MCF 10A (cell line): ENCODE measurements around the gene PTX4. TPM values are rescaled to one million over a fixed set of nuclear protein-coding genes. Genes with fewer than 3 reads are reported as not detected.
A peak's percentile ranks its signal among the peaks of the same experiment; 100 is the strongest.

Experiments used
- Bru-seq: library from RNA; stranded (reverse); fragments of 400-500 nt; gene quantifications from one replicate; lab custom pipeline; 2021; lab: Mats Ljungman, UMichigan
- BruChase-seq, 2 experiments: library from RNA; stranded (reverse); fragments of 400-500 nt; gene quantifications; one replicate each; lab custom pipeline; 2021; lab: Mats Ljungman, UMichigan
- BruUV-seq: library from RNA; stranded (reverse); fragments of 400-500 nt; replicated peaks from 2 replicates; lab custom pipeline; 2021; lab: Mats Ljungman, UMichigan
- CTCF ChIA-PET: fragments of 300-600 bp; sonication (Branson Sonifier 250); formaldehyde crosslinking; extraction: SDS; loops from one replicate; lab custom pipeline; 2021; ENCODE audit warnings: antibody characterized with exemption, inconsistent platforms; lab: Yijun Ruan, JAX
- POLR2A ChIA-PET: fragments of 300-600, 350-650 bp; sonication (Branson Sonifier 250); formaldehyde crosslinking; extraction: SDS; loops from one replicate; lab custom pipeline; 2020; ENCODE audit warnings: antibody characterized with exemption, inconsistent platforms; lab: Yijun Ruan, JAX
- DNase-seq: peaks from one replicate; pipeline ENCODE4 v3.0.0-alpha.2; 2018; ENCODE audit not compliant: unreplicated experiment
- H3K27ac Mint-ChIP-seq: one replicate; pipeline ENCODE4 v1.8.0; 2022; ENCODE audit warnings: mild to moderate bottlenecking, low read depth, mixed read lengths; ENCODE audit not compliant: unreplicated experiment
- H3K27me3 Mint-ChIP-seq: one replicate; pipeline ENCODE4 v1.8.0; 2022; ENCODE audit warnings: mixed read lengths; ENCODE audit not compliant: insufficient read depth, unreplicated experiment
- H3K36me3 Mint-ChIP-seq: one replicate; pipeline ENCODE4 v1.8.0; 2022; ENCODE audit warnings: mild to moderate bottlenecking, moderate library complexity, mixed read lengths; ENCODE audit not compliant: insufficient read depth, unreplicated experiment
- H3K4me1 Mint-ChIP-seq: one replicate; pipeline ENCODE4 v1.8.0; 2022; ENCODE audit warnings: mixed read lengths; ENCODE audit not compliant: insufficient read depth, unreplicated experiment
- H3K4me3 Mint-ChIP-seq: one replicate; pipeline ENCODE4 v1.8.0; 2022; ENCODE audit warnings: mild to moderate bottlenecking, moderate library complexity, mixed read lengths; ENCODE audit not compliant: unreplicated experiment
- H3K9me3 Mint-ChIP-seq: one replicate; pipeline ENCODE4 v1.8.0; 2022; ENCODE audit warnings: mixed read lengths; ENCODE audit not compliant: unreplicated experiment
- CTCF ChIP-seq: fragments of 200-600 bp; IDR thresholded peaks from one replicate; pipeline ENCODE4 v1.8.0; 2022; ENCODE audit warnings: antibody characterized with exemption, mild to moderate bottlenecking; ENCODE audit not compliant: unreplicated experiment
- intact Hi-C: fragments of 100-400 bp; cut with micrococcal nuclease; formaldehyde crosslinking; loops from 2 replicates; pipeline ENCODE4 v1.14.1; 2022
- long read RNA-seq: library from polyadenylated mRNA; stranded (forward); transcript quantifications from one replicate; pipeline ENCODE4 v2.0.0, GENCODE V29; 2022
- total RNA-seq: library from RNA; stranded (reverse); gene quantifications from 2 replicates; pipeline ENCODE4 v1.2.3, GENCODE V29; 2022

PTX4 gene
- total RNA-seq (not detected in 2 replicates), Bru-seq, nascent RNA (not detected), BruChase-seq, experiment 1, labeled RNA remaining after a 6-hour chase (not detected), BruChase-seq, experiment 2, labeled RNA remaining after a 2-hour chase (percentile 19 among the genes with signal in this experiment)
- long read RNA-seq, result 0 reads

- DNase-seq, result no peak
- no peaks in the 10 kb centered on the region for H3K27me3 Mint-ChIP-seq
- no peak for TF ChIP-seq CTCF
These were observed at the start of gene PTX4 for GRCh38 chr16:1488619-1489018. TSS of gene PTX4 (minus strand) at chr16:1488944. CDS start at chr16:1488909, 35 bp downstream.

GRCh38 chr16:1537763-1538289, 49.1 kb upstream of the PTX4 start:
- H3K4me1 Mint-ChIP-seq, result no peaks in the 10 kb centered on the region
- no TSS peak for BruUV-seq
- H3K27me3 Mint-ChIP-seq, result no peaks in the 10 kb centered on the region
- H3K9me3 Mint-ChIP-seq, result no peaks in the 10 kb centered on the region
- no peak overlapping the region for H3K4me3 Mint-ChIP-seq
- DNase-seq, result no peak
- peaks cover 4% of the 10 kb centered on the region for H3K36me3 Mint-ChIP-seq
- POLR2A ChIA-PET, result no interaction called here
- CTCF ChIA-PET, result no interaction called here
- no peak overlapping the region for H3K27ac Mint-ChIP-seq
- TF ChIP-seq CTCF, result no peak
- intact Hi-C loops, result no loop called here

More at GRCh38 chr16:1488619-1489018, at the start of gene PTX4:
- intact Hi-C loops, result no loop called here
- Mint-ChIP-seq H3K36me3 (no peaks in the 10 kb centered on the region), H3K9me3 (no peaks in the 10 kb centered on the region), H3K4me1 (no peaks in the 10 kb centered on the region), H3K27ac (no peak within 1 kb of the TSS), H3K4me3 (no peak within 1 kb of the TSS)
- BruUV-seq, result no TSS peak
- CTCF ChIA-PET, result no interaction called here
- POLR2A ChIA-PET, result no interaction called here

DNA sequence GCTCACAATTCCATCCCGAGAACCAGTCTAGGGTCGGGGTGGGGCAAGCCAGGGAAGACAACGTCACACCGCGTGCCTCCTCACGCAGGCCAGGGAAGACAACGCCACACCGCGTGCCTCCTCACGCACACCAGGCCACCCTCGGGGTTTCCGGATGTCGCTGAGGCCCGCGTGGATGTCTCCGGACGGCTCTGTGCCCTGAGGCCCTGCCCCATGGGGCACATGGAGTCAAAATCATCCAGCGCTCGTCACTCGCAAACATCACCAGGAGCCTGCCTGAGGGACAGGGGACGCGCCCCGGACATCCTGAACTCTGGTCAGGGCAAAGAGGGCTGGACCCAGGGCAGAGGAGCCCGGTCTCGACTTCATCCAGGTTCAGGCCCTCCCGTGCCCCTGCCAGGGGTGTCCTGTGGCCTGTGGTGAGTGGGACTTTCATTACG, 48.4 kb upstream of the PTX4 start:
- no peaks in the 10 kb centered on the region for H3K4me1 Mint-ChIP-seq
- no peaks in the 10 kb centered on the region for H3K9me3 Mint-ChIP-seq
- no peak overlapping the region for H3K4me3 Mint-ChIP-seq
- H3K36me3 Mint-ChIP-seq, result peaks cover 4% of the 10 kb centered on the region
- DNase-seq, result no peak
- no TSS peak for BruUV-seq
- no peak overlapping the region for H3K27ac Mint-ChIP-seq
- POLR2A ChIA-PET, result no interaction called here
- no peak for TF ChIP-seq CTCF
- CTCF ChIA-PET, result no interaction called here
- intact Hi-C loops, result no loop called here
- H3K27me3 Mint-ChIP-seq, result no peaks in the 10 kb centered on the region

GRCh38 chr16:1536601-1537000, 47.9 kb upstream of the PTX4 start:
- BruUV-seq, result no TSS peak

More at GRCh38 chr16:1536601-1537000, 47.9 kb upstream of the PTX4 start:
- no peak overlapping the region for H3K4me3 Mint-ChIP-seq
- peaks cover 4% of the 10 kb centered on the region for H3K36me3 Mint-ChIP-seq
- no peaks in the 10 kb centered on the region for H3K4me1 Mint-ChIP-seq
- CTCF ChIA-PET, result interaction anchor here (0.6 kb wide), 1 partner anchor 915 kb away, joined by 3 read pairs; no protein-coding TSS in a partner anchor
- no peak for DNase-seq
- TF ChIP-seq CTCF, result no peak
- H3K9me3 Mint-ChIP-seq, result no peaks in the 10 kb centered on the region
- intact Hi-C loops, result no loop called here
- POLR2A ChIA-PET, result no interaction called here
- H3K27me3 Mint-ChIP-seq, result no peaks in the 10 kb centered on the region
- no peak overlapping the region for H3K27ac Mint-ChIP-seq
